ENCODE results near the gene CYP2A13. TPM values are rescaled to one million over a fixed set of nuclear protein-coding genes. Genes with fewer than 3 reads are reported as not detected.

CYP2A13 gene
- total RNA-seq, 1 experiment from 2014 or later: 0.48 TPM

GRCh38 chr19:41095703-41096102, 7.5 kb downstream of the CYP2A13 start:
- Mint-ChIP-seq H3K4me1 (peaks cover 20% of the 10 kb centered on the region), H3K9me3 (peaks cover 33% of the 10 kb centered on the region), H3K4me3 (no peak overlapping the region), H3K36me3 (peaks cover 3% of the 10 kb centered on the region; the same call in 1 of the 2 replicates), H3K27me3 (ENCODE audit: low read depth) (peaks cover 48% of the 10 kb centered on the region), H3K27ac (no peak overlapping the region)
- ChIA-PET CTCF (interaction anchor here (0.9 to 1.2 kb wide), 2 partner anchors 63 to 94 kb away, joined by 3 read pairs; no protein-coding TSS in a partner anchor), POLR2A (interaction anchor here (0.5 kb wide), 1 partner anchor 318 kb away, joined by 3 read pairs; the partner anchor contains the start of gene RAB4B)
- ATAC-seq (peak; percentile 63), DNase-seq (ENCODE audit: low spot score) (peak; percentile 30)
- TF ChIP-seq RELA (CRISPR knock-in tag; IDR thresholded peaks at IDR 0.05; ENCODE audit: borderline replicate concordance): no peak

- ChIA-PET CTCF (interaction anchor here (0.9 to 1.2 kb wide), 2 partner anchors 63 to 95 kb away, joined by 3 read pairs; no protein-coding TSS in a partner anchor), POLR2A (no interaction called here)
- Mint-ChIP-seq H3K27me3 (ENCODE audit: low read depth) (peaks cover 46% of the 10 kb centered on the region), H3K27ac (no peak overlapping the region), H3K9me3 (peaks cover 37% of the 10 kb centered on the region), H3K36me3 (peaks cover 6% of the 10 kb centered on the region; the same call in 1 of the 2 replicates), H3K4me1 (peaks cover 18% of the 10 kb centered on the region), H3K4me3 (no peak overlapping the region)
- DNase-seq (ENCODE audit: low spot score) (no peak), ATAC-seq (no peak; the same call in 1 of the 2 replicates)
- no peak for TF ChIP-seq MXD4 (CRISPR knock-in tag; IDR thresholded peaks at IDR 0.05; ENCODE audit: borderline replicate concordance)
- no peak for TF ChIP-seq NR3C1 (CRISPR knock-in tag; conservative IDR thresholded peaks at IDR 0.05; ENCODE audit: low read depth)
- no peak for TF ChIP-seq CBFB (CRISPR knock-in tag; IDR thresholded peaks at IDR 0.05; ENCODE audit: low read depth)
- no peak for TF ChIP-seq SMAD4 (CRISPR knock-in tag; IDR thresholded peaks at IDR 0.05)
- TF ChIP-seq ARID4B (CRISPR knock-in tag; IDR thresholded peaks at IDR 0.05; ENCODE audit: borderline replicate concordance): no peak
- no peak for TF ChIP-seq USF2 (CRISPR knock-in tag; IDR thresholded peaks at IDR 0.05)
- no peak for TF ChIP-seq ZNF121 (CRISPR knock-in tag; IDR thresholded peaks at IDR 0.05)
- TF ChIP-seq CREM (CRISPR knock-in tag; IDR thresholded peaks at IDR 0.05): no peak
- no peak for TF ChIP-seq CDX4 (CRISPR knock-in tag; IDR thresholded peaks at IDR 0.05; ENCODE audit: borderline replicate concordance)
- TF ChIP-seq, protein P1, sequence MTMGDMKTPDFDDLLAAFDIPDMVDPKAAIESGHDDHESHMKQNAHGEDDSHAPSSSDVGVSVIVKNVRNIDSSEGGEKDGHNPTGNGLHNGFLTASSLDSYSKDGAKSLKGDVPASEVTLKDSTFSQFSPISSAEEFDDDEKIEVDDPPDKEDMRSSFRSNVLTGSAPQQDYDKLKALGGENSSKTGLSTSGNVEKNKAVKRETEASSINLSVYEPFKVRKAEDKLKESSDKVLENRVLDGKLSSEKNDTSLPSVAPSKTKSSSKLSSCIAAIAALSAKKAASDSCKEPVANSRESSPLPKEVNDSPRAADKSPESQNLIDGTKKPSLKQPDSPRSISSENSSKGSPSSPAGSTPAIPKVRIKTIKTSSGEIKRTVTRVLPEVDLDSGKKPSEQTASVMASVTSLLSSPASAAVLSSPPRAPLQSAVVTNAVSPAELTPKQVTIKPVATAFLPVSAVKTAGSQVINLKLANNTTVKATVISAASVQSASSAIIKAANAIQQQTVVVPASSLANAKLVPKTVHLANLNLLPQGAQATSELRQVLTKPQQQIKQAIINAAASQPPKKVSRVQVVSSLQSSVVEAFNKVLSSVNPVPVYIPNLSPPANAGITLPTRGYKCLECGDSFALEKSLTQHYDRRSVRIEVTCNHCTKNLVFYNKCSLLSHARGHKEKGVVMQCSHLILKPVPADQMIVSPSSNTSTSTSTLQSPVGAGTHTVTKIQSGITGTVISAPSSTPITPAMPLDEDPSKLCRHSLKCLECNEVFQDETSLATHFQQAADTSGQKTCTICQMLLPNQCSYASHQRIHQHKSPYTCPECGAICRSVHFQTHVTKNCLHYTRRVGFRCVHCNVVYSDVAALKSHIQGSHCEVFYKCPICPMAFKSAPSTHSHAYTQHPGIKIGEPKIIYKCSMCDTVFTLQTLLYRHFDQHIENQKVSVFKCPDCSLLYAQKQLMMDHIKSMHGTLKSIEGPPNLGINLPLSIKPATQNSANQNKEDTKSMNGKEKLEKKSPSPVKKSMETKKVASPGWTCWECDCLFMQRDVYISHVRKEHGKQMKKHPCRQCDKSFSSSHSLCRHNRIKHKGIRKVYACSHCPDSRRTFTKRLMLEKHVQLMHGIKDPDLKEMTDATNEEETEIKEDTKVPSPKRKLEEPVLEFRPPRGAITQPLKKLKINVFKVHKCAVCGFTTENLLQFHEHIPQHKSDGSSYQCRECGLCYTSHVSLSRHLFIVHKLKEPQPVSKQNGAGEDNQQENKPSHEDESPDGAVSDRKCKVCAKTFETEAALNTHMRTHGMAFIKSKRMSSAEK (CRISPR knock-in tag; IDR thresholded peaks at IDR 0.05; ENCODE audit: borderline replicate concordance): no peak
Measured at GRCh38 chr19:41096353-41096752, 8.1 kb downstream of the CYP2A13 start.

DNA sequence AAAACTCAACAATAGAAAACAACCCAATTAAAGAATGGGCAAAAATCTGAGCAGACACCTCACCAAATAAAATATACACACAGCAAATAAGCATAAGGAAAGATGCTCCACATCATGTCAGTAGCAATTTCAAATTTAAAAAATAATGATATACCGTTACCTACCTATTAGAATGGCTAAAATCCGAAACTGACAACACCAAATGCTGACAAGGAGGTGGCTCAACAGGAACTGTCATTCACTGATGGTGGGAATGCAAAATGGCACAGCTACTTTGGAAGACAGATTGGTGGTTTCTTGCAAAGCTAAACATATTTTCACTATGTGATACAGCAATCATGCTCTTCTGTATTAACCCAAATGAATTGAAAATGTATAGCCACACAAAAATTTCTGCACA, 9.1 kb downstream of the CYP2A13 start:
- Mint-ChIP-seq H3K27ac (no peak overlapping the region), H3K4me1 (peaks cover 18% of the 10 kb centered on the region), H3K36me3 (peaks cover 12% of the 10 kb centered on the region), H3K27me3 (ENCODE audit: low read depth) (peaks cover 44% of the 10 kb centered on the region), H3K9me3 (peaks cover 47% of the 10 kb centered on the region), H3K4me3 (no peak overlapping the region)
- ATAC-seq (no peak), DNase-seq (ENCODE audit: low spot score) (no peak)
- ChIA-PET CTCF (no interaction called here), POLR2A (no interaction called here)
- TF ChIP-seq TCF7 (CRISPR knock-in tag; IDR thresholded peaks at IDR 0.05; ENCODE audit: low read depth) (no peak), GTF2I (CRISPR knock-in tag; conservative IDR thresholded peaks at IDR 0.05) (no peak), ATF2 (CRISPR knock-in tag; IDR thresholded peaks at IDR 0.05; ENCODE audit: borderline replicate concordance, low read depth) (no peak), USF1 (CRISPR knock-in tag; IDR thresholded peaks at IDR 0.05) (no peak), RORB (CRISPR knock-in tag; IDR thresholded peaks at IDR 0.05) (no peak)
- TF ChIP-seq, protein P2, sequence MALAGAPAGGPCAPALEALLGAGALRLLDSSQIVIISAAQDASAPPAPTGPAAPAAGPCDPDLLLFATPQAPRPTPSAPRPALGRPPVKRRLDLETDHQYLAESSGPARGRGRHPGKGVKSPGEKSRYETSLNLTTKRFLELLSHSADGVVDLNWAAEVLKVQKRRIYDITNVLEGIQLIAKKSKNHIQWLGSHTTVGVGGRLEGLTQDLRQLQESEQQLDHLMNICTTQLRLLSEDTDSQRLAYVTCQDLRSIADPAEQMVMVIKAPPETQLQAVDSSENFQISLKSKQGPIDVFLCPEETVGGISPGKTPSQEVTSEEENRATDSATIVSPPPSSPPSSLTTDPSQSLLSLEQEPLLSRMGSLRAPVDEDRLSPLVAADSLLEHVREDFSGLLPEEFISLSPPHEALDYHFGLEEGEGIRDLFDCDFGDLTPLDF (CRISPR knock-in tag; IDR thresholded peaks at IDR 0.05): no peak

Measured in WTC11 (cell line).